ENCODE measurements around the gene JARID2. TPM values are rescaled to one million over a fixed set of nuclear protein-coding genes. Genes with fewer than 3 reads are reported as not detected.

Gene JARID2
- total and polyA plus RNA-seq, 2 of the 4 experiments (the other 2 are of a cell fraction): 9.6 to 12.9 TPM

DNA sequence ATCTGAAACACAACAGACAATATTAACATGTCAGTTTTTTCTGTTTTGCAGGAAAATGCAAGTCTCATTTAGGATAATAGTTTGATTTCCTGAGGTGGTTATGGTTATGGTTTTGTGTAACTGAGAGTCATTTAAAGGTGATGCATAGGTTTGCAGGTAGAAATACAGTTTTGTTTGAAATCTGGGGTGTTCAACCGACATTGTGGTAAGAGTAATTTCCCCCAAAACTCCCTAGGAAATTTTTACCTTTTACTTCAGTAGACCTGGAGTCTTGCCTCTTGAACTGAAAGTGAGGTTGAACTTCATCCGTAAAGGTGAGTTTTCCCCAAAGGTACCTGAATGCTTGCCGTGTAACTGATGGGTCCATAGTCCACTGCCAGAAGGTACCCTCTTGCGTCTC is 71.4 kb downstream of the JARID2 start:
- ChIA-PET POLR2A (ENCODE audit: unreplicated experiment) (no interaction called here), CTCF (interaction anchor here (0.6 kb wide), 1 partner anchor 27 kb away, joined by 3 read pairs; no protein-coding TSS in a partner anchor)
- no peak overlapping the region for H4K91ac ChIP-seq (ENCODE audit: insufficient read depth, low read depth, low read length)
- H2AK9ac ChIP-seq (replicated peaks; ENCODE audit: low read depth, low read length, poor library complexity): no peak overlapping the region
- no peak overlapping the region for H2BK5ac ChIP-seq (ENCODE audit: low read depth, low read length, poor library complexity, severe bottlenecking)
- no peak overlapping the region for H2AK5ac ChIP-seq (ENCODE audit: low read depth, low read length)
- H3K56ac ChIP-seq (ENCODE audit: extremely low read depth, insufficient read depth, low read length): no peak overlapping the region
- no peaks in the 10 kb centered on the region for H3K9me3 ChIP-seq (ENCODE audit: control insufficient read depth, insufficient read depth, low read length)
- DNase-seq (no peak), ATAC-seq (ENCODE audit: low read depth) (no peak)
- H3K4me3 ChIP-seq (ENCODE audit: insufficient read depth, low read depth, low read length): no peak overlapping the region
- H3K9ac ChIP-seq (ENCODE audit: low read depth, low read length): no peak overlapping the region
- no peak overlapping the region for H4K8ac ChIP-seq (ENCODE audit: low read depth in 2 of 2, low read length in 2 of 2)
- H2AFZ ChIP-seq (replicated peaks; ENCODE audit: low read length, poor library complexity): no peak overlapping the region
- intact Hi-C loops (cut with micrococcal nuclease): no loop called here
- no peaks in the 10 kb centered on the region for H3K27me3 ChIP-seq (ENCODE audit: control insufficient read depth, insufficient read depth, low read length)
- H3K18ac ChIP-seq (ENCODE audit: low read depth, low read length): no peak overlapping the region
- BruUV-seq (replicated peaks): no TSS peak
- H3K4me1 ChIP-seq (ENCODE audit: control insufficient read depth, insufficient read depth, low read length): peaks cover 21% of the 10 kb centered on the region
- H3K4me2 ChIP-seq (ENCODE audit: low read depth, low read length): no peak overlapping the region
- no peak overlapping the region for H3K27ac ChIP-seq (ENCODE audit: insufficient read depth, low read length)
- in situ Hi-C loops (cut with MboI; ENCODE audit: low sequenced_read_pairs): no loop called here
- TF ChIP-seq CHD1 (IDR thresholded peaks at IDR 0.05; ENCODE audit: low read depth, low read length) (no peak), RFX5 (IDR thresholded peaks at IDR 0.05; ENCODE audit: low read depth, low read length) (no peak), NFE2L2 (IDR thresholded peaks at IDR 0.05; ENCODE audit: low read depth, low read length) (no peak), MAZ (IDR thresholded peaks at IDR 0.05; ENCODE audit: borderline replicate concordance, low read depth, low read length) (no peak), MAFK (IDR thresholded peaks at IDR 0.05; ENCODE audit: low read depth, low read length) (no peak), BHLHE40 (IDR thresholded peaks at IDR 0.05; ENCODE audit: low read depth, low read length) (no peak), FOS (IDR thresholded peaks at IDR 0.05; ENCODE audit: low read depth, low read length) (no peak), ELK1 (IDR thresholded peaks at IDR 0.05; ENCODE audit: borderline replicate concordance, low read depth, low read length) (no peak), MXI1 (IDR thresholded peaks at IDR 0.05; ENCODE audit: borderline replicate concordance, low read depth, low read length) (no peak), RAD21 (IDR thresholded peaks at IDR 0.05; ENCODE audit: low read length) (no peak), RCOR1 (IDR thresholded peaks at IDR 0.05; ENCODE audit: insufficient replicate concordance, low read length) (no peak), CEBPB (IDR thresholded peaks at IDR 0.05; ENCODE audit: low read depth, low read length) (no peak), POLR2A (IDR thresholded peaks at IDR 0.05; ENCODE audit: low read depth, low read length) (no peak)
- TF ChIP-seq, protein P1, sequence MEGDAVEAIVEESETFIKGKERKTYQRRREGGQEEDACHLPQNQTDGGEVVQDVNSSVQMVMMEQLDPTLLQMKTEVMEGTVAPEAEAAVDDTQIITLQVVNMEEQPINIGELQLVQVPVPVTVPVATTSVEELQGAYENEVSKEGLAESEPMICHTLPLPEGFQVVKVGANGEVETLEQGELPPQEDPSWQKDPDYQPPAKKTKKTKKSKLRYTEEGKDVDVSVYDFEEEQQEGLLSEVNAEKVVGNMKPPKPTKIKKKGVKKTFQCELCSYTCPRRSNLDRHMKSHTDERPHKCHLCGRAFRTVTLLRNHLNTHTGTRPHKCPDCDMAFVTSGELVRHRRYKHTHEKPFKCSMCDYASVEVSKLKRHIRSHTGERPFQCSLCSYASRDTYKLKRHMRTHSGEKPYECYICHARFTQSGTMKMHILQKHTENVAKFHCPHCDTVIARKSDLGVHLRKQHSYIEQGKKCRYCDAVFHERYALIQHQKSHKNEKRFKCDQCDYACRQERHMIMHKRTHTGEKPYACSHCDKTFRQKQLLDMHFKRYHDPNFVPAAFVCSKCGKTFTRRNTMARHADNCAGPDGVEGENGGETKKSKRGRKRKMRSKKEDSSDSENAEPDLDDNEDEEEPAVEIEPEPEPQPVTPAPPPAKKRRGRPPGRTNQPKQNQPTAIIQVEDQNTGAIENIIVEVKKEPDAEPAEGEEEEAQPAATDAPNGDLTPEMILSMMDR (conservative IDR thresholded peaks at IDR 0.05; ENCODE audit: low read depth, low read length): no peak
- TF ChIP-seq, protein P2, sequence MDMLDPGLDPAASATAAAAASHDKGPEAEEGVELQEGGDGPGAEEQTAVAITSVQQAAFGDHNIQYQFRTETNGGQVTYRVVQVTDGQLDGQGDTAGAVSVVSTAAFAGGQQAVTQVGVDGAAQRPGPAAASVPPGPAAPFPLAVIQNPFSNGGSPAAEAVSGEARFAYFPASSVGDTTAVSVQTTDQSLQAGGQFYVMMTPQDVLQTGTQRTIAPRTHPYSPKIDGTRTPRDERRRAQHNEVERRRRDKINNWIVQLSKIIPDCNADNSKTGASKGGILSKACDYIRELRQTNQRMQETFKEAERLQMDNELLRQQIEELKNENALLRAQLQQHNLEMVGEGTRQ (IDR thresholded peaks at IDR 0.05; ENCODE audit: low read depth, low read length): no peak
- H3K9me1 ChIP-seq (ENCODE audit: insufficient read depth, low read length): peaks cover 20% of the 10 kb centered on the region
- H3K4ac ChIP-seq (ENCODE audit: low read depth, low read length): no peak overlapping the region
- no peak overlapping the region for H2BK15ac ChIP-seq (ENCODE audit: low read depth, low read length)
- no peaks in the 10 kb centered on the region for H3K36me3 ChIP-seq (ENCODE audit: control insufficient read depth, insufficient read depth, low read length)
- H3K23ac ChIP-seq (ENCODE audit: low read depth, low read length): no peak overlapping the region
- no peak overlapping the region for H3K14ac ChIP-seq (replicated peaks; ENCODE audit: low read depth, low read length)
- no peak overlapping the region for H2BK120ac ChIP-seq (ENCODE audit: low read depth, low read length)
- no peak overlapping the region for H2BK20ac ChIP-seq (ENCODE audit: low read depth, low read length)
- H4K5ac ChIP-seq (ENCODE audit: low read depth, low read length): no peak overlapping the region
- peaks cover 42 to 74% of the 10 kb centered on the region in 2 experiments for H3K79me1 ChIP-seq (ENCODE audit: low read depth in 1 of 2, low read length in 2 of 2)
- no CpG with 5 or more reads among the region's 4 CpGs for WGBS, 2 experiments (ENCODE audit: extremely low coverage in 2 of 2, insufficient read length in 1 of 2)
- peaks cover 91% of the 10 kb centered on the region for H4K20me1 ChIP-seq (ENCODE audit: insufficient read depth, low read length)
- dilution Hi-C loops (cut with HindIII; ENCODE audit: low sequenced_read_pairs, unreplicated experiment): no loop called here
